ENCODE data around the gene GGA1. TPM values are rescaled to one million over a fixed set of nuclear protein-coding genes. Genes with fewer than 3 reads are reported as not detected.

Gene GGA1
- total RNA-seq, 1 experiment from 2014 or later: 52.7 TPM

DNA sequence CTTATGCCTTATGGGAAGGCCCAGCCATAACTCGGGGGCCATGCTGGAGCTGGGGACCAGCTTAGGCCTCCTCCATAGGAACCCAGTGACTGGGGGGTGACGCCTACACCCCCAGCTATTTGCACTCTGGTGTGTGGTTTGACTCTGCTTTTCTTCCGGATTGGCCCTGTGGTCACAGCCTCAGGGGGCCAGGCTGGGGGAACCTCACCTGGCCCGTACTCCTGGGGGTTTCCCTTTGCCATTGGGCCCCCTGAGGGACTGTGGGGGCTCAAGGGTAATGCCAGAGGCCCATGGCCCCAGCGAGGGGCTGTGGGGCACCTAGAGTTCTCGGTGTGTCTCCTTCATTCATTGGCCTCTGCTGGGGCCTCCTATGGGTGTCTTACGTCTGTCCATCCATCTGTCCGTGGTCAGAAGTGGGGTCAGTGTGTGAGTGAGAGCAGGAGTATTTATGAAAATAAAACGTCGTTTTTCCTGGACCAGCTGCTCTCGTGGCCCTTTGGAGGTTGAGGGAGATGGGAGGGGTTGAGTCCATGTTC is 24.5 kb downstream of the GGA1 start:
- no TSS peak for BruUV-seq (replicated peaks)
- Mint-ChIP-seq H3K27ac (ENCODE audit: low read depth, unreplicated experiment) (no peak overlapping the region), H3K27me3 (ENCODE audit: insufficient read depth, unreplicated experiment) (no peaks in the 10 kb centered on the region), H3K9me3 (ENCODE audit: unreplicated experiment) (no peaks in the 10 kb centered on the region), H3K36me3 (ENCODE audit: insufficient read depth, unreplicated experiment) (peaks cover 5% of the 10 kb centered on the region), H3K4me3 (ENCODE audit: unreplicated experiment) (no peak overlapping the region), H3K4me1 (ENCODE audit: insufficient read depth, unreplicated experiment) (no peaks in the 10 kb centered on the region)
- ChIA-PET POLR2A (interaction anchor here (0.7 to 2.2 kb wide), 4 partner anchors 9 to 319 kb away, joined by 3 to 6 read pairs (median 4); partner anchors contain the start of gene PDXP), CTCF (interaction anchor here (0.5 to 10.9 kb wide), 8 partner anchors 8 to 1136 kb away, joined by 3 to 112 read pairs (median 4); partner anchors contain the start of gene ANKRD54)
- TF ChIP-seq, protein P1, sequence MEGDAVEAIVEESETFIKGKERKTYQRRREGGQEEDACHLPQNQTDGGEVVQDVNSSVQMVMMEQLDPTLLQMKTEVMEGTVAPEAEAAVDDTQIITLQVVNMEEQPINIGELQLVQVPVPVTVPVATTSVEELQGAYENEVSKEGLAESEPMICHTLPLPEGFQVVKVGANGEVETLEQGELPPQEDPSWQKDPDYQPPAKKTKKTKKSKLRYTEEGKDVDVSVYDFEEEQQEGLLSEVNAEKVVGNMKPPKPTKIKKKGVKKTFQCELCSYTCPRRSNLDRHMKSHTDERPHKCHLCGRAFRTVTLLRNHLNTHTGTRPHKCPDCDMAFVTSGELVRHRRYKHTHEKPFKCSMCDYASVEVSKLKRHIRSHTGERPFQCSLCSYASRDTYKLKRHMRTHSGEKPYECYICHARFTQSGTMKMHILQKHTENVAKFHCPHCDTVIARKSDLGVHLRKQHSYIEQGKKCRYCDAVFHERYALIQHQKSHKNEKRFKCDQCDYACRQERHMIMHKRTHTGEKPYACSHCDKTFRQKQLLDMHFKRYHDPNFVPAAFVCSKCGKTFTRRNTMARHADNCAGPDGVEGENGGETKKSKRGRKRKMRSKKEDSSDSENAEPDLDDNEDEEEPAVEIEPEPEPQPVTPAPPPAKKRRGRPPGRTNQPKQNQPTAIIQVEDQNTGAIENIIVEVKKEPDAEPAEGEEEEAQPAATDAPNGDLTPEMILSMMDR (IDR thresholded peaks at IDR 0.05; ENCODE audit: unreplicated experiment): no peak
- no peak for DNase-seq (ENCODE audit: unreplicated experiment)
- intact Hi-C loops (cut with micrococcal nuclease): no loop called here

GRCh38 chr22:37633625-37634416 is 25.2 kb downstream of the GGA1 start:
- ChIA-PET POLR2A (interaction anchor here (0.7 to 0.8 kb wide), 2 partner anchors 24 to 318 kb away, joined by 3 to 4 read pairs; partner anchors contain the start of gene PDXP), CTCF (interaction anchor here (0.5 to 10.9 kb wide), 9 partner anchors 9 to 230 kb away, joined by 3 to 112 read pairs (median 4); partner anchors contain the start of genes ANKRD54 and LGALS1)
- H3K4me3 Mint-ChIP-seq (ENCODE audit: unreplicated experiment): no peak overlapping the region
- no peaks in the 10 kb centered on the region for H3K27me3 Mint-ChIP-seq (ENCODE audit: insufficient read depth, unreplicated experiment)
- no TSS peak for BruUV-seq (replicated peaks)
- H3K4me1 Mint-ChIP-seq (ENCODE audit: insufficient read depth, unreplicated experiment): no peaks in the 10 kb centered on the region
- peaks cover 5% of the 10 kb centered on the region for H3K36me3 Mint-ChIP-seq (ENCODE audit: insufficient read depth, unreplicated experiment)
- H3K9me3 Mint-ChIP-seq (ENCODE audit: unreplicated experiment): no peaks in the 10 kb centered on the region
- TF ChIP-seq, protein P1 (IDR thresholded peaks at IDR 0.05; ENCODE audit: unreplicated experiment): no peak
- intact Hi-C loops (cut with micrococcal nuclease): no loop called here
- H3K27ac Mint-ChIP-seq (ENCODE audit: low read depth, unreplicated experiment): peak overlapping the region; percentile 25
- DNase-seq (ENCODE audit: unreplicated experiment): no peak

DNA sequence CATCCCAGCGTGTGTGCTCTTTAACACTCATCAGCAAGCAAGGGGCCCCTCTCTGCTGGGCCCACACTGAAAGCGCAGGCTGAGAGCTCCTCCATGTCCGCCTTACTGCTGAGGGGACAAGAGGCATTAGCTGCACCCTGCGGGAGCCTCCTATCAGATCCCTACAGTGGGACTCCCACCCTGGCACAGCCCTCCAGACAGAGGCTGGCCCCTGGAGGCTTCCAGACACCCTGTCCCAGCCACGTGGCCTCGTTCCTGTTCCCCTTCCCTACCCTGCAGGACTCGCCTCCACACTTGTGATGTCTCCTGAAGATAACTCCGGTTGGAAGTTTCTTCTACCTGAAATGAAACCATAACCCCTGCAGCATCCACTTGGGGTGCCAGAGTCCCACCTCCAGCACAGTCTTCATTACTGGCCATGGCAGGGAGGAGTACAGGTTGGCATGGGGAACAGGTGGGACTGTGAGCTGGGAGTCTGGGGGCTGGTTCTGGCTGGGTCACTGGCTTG is 25.8 kb downstream of the GGA1 start:
- no peaks in the 10 kb centered on the region for H3K4me1 Mint-ChIP-seq (ENCODE audit: insufficient read depth, unreplicated experiment)
- POLR2A ChIA-PET: interaction anchor here (1.5 kb wide), 1 partner anchor 9 kb away, joined by 4 read pairs; no protein-coding TSS in a partner anchor
- H3K4me3 Mint-ChIP-seq (ENCODE audit: unreplicated experiment): no peak overlapping the region
- intact Hi-C loops (cut with micrococcal nuclease): no loop called here
- no peak for DNase-seq (ENCODE audit: unreplicated experiment)
- no TSS peak for BruUV-seq (replicated peaks)
- TF ChIP-seq, protein P1 (IDR thresholded peaks at IDR 0.05; ENCODE audit: unreplicated experiment): no peak
- CTCF ChIA-PET: interaction anchor here (1.0 to 10.9 kb wide), 5 partner anchors 9 to 47 kb away, joined by 3 to 112 read pairs (median 4); no protein-coding TSS in a partner anchor
- H3K9me3 Mint-ChIP-seq (ENCODE audit: unreplicated experiment): no peaks in the 10 kb centered on the region
- H3K36me3 Mint-ChIP-seq (ENCODE audit: insufficient read depth, unreplicated experiment): peaks cover 5% of the 10 kb centered on the region
- peak overlapping the region; percentile 25 for H3K27ac Mint-ChIP-seq (ENCODE audit: low read depth, unreplicated experiment)
- no peaks in the 10 kb centered on the region for H3K27me3 Mint-ChIP-seq (ENCODE audit: insufficient read depth, unreplicated experiment)

DNA sequence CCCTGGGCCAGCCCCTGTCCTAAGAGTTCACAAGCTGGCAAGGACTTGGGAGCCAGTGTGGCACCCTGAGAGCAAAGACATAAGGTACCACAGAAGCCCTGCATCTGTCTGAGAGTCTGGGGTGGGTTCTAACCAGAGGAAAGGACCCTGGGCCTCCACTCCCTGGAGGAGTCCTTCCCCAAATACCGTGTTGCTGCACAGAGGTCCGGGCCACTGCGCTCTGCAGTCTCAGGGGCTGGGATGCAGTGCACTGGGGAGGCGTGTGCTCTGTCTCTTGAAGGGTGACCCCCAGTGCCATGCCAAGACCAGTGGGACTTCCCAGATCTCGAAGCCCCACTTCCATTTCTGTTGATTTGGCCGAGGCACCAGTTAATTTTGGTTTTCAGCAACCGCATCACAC is 26.5 kb downstream of the GGA1 start:
- BruUV-seq (replicated peaks): no TSS peak

More for the DNA sequence above, 26.5 kb downstream of the GGA1 start:
- TF ChIP-seq, protein P1 (IDR thresholded peaks at IDR 0.05; ENCODE audit: unreplicated experiment): no peak
- ChIA-PET POLR2A (interaction anchor here (1.3 to 1.5 kb wide), 2 partner anchors 8 to 16 kb away, joined by 4 read pairs; no protein-coding TSS in a partner anchor), CTCF (interaction anchor here (0.6 to 10.9 kb wide), 5 partner anchors 8 to 273 kb away, joined by 3 to 112 read pairs (median 4); no protein-coding TSS in a partner anchor)
- intact Hi-C loops (cut with micrococcal nuclease): no loop called here
- Mint-ChIP-seq H3K27ac (ENCODE audit: low read depth, unreplicated experiment) (no peak overlapping the region), H3K4me1 (ENCODE audit: insufficient read depth, unreplicated experiment) (no peaks in the 10 kb centered on the region), H3K36me3 (ENCODE audit: insufficient read depth, unreplicated experiment) (peaks cover 5% of the 10 kb centered on the region), H3K4me3 (ENCODE audit: unreplicated experiment) (no peak overlapping the region), H3K9me3 (ENCODE audit: unreplicated experiment) (no peaks in the 10 kb centered on the region), H3K27me3 (ENCODE audit: insufficient read depth, unreplicated experiment) (no peaks in the 10 kb centered on the region)
- DNase-seq (ENCODE audit: unreplicated experiment): no peak

Data from MCF 10A (cell line).